ENCODE results near the gene CYP1B1. TPM values are rescaled to one million over a fixed set of nuclear protein-coding genes. Genes with fewer than 3 reads are reported as not detected.
A peak's percentile ranks its signal among the peaks of the same experiment; 100 is the strongest.

Gene CYP1B1
- total and polyA plus RNA-seq, 9 donors = 5.4 to 34.5 (median 12.5) TPM

DNA sequence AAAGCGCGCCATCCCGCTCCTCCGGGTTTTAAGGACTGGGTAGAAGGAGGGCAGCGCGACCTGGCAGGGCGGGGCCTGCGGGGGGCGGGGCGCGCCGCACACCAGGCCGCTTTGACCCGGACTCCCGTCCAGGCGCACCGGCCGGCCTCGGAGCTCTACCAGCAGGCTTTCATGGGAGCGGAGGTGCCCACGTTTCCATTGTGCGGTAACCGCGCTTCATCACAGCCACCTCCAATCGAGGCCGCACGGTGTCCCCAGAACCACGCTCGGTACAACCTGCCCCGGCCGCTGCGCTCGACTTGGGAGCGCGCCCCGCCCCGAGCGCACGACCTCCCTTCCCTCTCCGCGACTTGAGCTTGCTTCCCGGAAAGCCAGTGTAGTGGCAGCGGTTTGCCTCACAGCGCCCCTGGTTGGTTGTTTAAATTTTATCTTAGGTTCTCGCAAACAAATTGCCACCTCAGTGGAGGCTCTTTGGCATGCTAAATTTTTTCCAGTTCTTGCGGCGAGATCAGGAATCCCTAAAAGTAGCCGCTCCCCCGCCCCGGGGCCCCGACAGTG lies 280 bp upstream of the CYP1B1 start:
- Histone ChIP-seq H3K4me3 (peak overlapping the region; percentile 44), H3K9me3 (no peaks in the 10 kb centered on the region), H3K36me3 (no peaks in the 10 kb centered on the region), H3K27me3 (no peaks in the 10 kb centered on the region), H3K27ac (peak overlapping the region; percentile 52 to 71), H3K4me1 (ENCODE audit: insufficient read depth) (peaks cover 3% of the 10 kb centered on the region)
- intact Hi-C loops (cut with DNase I) = loop anchor here (5.0 to 10.0 kb wide), 5 partner anchors 89 to 201 kb away; no protein-coding TSS in a partner anchor
- WGBS, 3 donors = 0 to 2% (median 1%) methylated on average over 50 to 51 of the region's 51 CpGs
- DNase-seq = peak; percentile 65 to 80 (median 76)
- peak; percentile 35 for TF ChIP-seq POLR2A (IDR thresholded peaks at IDR 0.05)
- TF ChIP-seq, protein P1, sequence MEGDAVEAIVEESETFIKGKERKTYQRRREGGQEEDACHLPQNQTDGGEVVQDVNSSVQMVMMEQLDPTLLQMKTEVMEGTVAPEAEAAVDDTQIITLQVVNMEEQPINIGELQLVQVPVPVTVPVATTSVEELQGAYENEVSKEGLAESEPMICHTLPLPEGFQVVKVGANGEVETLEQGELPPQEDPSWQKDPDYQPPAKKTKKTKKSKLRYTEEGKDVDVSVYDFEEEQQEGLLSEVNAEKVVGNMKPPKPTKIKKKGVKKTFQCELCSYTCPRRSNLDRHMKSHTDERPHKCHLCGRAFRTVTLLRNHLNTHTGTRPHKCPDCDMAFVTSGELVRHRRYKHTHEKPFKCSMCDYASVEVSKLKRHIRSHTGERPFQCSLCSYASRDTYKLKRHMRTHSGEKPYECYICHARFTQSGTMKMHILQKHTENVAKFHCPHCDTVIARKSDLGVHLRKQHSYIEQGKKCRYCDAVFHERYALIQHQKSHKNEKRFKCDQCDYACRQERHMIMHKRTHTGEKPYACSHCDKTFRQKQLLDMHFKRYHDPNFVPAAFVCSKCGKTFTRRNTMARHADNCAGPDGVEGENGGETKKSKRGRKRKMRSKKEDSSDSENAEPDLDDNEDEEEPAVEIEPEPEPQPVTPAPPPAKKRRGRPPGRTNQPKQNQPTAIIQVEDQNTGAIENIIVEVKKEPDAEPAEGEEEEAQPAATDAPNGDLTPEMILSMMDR (IDR thresholded peaks at IDR 0.05) = peak; percentile 29 to 66 (median 56)
- TF ChIP-seq EP300 (IDR thresholded peaks at IDR 0.05) = peak; percentile 5

DNA sequence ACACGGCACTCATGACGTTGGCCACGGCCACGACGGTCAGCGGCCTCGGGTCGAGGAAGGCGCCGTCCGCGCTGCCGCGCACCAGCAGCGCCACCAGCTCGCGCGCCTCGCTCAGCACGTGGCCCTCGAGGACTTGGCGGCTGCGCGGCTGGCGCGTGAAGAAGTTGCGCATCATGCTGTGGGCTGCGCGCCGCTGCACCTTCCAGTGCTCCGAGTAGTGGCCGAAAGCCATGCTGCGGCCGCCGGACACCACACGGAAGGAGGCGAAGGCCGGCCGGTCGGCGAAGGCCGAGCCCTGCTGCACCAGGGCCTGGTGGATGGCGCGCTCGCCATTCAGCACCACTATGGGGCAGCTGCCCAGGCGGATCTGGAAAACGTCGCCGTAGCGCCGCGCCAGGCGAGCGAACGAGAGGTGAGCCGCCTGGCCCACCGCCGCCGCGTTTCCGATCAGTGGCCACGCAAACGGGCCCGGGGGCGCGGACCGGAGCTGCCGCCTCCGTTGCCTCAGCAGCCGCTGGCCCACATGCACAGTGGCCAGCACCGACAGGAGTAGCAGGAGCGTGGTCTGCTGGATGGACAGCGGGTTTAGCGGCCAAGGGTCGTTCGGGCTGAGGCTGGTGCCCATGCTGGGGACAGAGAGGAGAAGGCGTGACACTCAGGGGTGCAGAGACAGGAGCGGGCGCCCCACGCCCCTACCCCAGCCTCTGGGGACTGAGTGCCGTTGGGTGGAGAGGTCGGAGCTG lies 1.0 kb downstream of the CYP1B1 start:
- Histone ChIP-seq H3K36me3 (no peaks in the 10 kb centered on the region), H3K27me3 (no peaks in the 10 kb centered on the region), H3K4me1 (ENCODE audit: insufficient read depth) (peaks cover 3% of the 10 kb centered on the region), H3K4me3 (peak overlapping the region; percentile 44), H3K9me3 (no peaks in the 10 kb centered on the region), H3K27ac (peak overlapping the region; percentile 16 to 52)
- peak in 4 of 5 donors; percentile 34 to 54 (median 42) for DNase-seq
- 4 to 5% (median 4%) methylated on average over 19 to 82 of the region's 82 CpGs for WGBS, 3 donors
- TF ChIP-seq, protein P1 (IDR thresholded peaks at IDR 0.05) = no peak
- intact Hi-C loops (cut with DNase I) = loop anchor here (5.0 to 10.0 kb wide), 5 partner anchors 90 to 202 kb away; no protein-coding TSS in a partner anchor

DNA sequence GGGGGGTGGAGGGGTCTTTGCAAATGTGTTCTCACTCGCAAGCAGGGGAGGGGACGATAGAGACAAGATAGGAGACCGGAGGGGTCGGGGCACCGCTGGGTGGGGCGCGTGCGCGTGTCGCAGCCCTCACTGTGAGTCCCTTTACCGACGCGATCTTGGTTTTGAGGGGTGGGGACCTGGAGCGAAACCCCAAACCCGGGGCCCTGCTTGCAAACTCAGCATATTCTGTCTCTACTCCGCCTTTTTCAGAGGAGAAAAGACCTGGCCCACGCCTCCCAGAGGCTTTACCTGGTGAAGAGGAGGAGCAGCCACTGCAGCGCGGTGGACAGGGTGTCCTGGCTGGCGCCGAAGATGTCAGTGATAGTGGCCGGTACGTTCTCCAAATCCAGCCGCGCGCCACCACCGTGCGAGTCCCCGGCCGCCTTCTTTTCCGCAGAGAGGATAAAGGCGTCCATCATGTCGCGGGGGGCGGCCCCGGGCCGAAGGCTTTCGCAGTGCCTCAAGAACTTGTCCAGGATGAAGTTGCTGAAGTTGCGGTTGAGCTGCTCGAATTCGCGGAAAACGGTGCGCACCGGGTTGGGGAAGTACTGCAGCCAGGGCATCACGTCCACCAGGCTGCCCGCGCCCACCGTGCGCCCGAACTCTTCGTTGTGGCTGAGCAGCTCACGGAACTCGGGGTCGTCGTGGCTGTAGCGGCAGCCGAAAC lies 1.7 kb downstream of the CYP1B1 start:
- Histone ChIP-seq H3K4me3 (peak overlapping the region; percentile 44), H3K9me3 (no peaks in the 10 kb centered on the region), H3K27me3 (no peaks in the 10 kb centered on the region), H3K36me3 (no peaks in the 10 kb centered on the region), H3K27ac (peak overlapping the region; percentile 16 to 52), H3K4me1 (ENCODE audit: insufficient read depth) (peaks cover 3% of the 10 kb centered on the region)
- peak in 1 of 5 donors; percentile 46 for DNase-seq
- intact Hi-C loops (cut with DNase I) = loop anchor here in 2 of 4 donors (10.0 kb wide), 3 partner anchors 91 to 201 kb away; no protein-coding TSS in a partner anchor
- TF ChIP-seq, protein P1 (IDR thresholded peaks at IDR 0.05) = no peak
- TF ChIP-seq POLR2A (IDR thresholded peaks at IDR 0.05) = no peak
- TF ChIP-seq EP300 (IDR thresholded peaks at IDR 0.05) = no peak
- WGBS, 3 donors = 11 to 12% (median 12%) methylated on average over 54 to 58 of the region's 58 CpGs

Data from ovary (tissue), 9 donors.